ENCODE data around the gene CELSR1.

Gene CELSR1

DNA sequence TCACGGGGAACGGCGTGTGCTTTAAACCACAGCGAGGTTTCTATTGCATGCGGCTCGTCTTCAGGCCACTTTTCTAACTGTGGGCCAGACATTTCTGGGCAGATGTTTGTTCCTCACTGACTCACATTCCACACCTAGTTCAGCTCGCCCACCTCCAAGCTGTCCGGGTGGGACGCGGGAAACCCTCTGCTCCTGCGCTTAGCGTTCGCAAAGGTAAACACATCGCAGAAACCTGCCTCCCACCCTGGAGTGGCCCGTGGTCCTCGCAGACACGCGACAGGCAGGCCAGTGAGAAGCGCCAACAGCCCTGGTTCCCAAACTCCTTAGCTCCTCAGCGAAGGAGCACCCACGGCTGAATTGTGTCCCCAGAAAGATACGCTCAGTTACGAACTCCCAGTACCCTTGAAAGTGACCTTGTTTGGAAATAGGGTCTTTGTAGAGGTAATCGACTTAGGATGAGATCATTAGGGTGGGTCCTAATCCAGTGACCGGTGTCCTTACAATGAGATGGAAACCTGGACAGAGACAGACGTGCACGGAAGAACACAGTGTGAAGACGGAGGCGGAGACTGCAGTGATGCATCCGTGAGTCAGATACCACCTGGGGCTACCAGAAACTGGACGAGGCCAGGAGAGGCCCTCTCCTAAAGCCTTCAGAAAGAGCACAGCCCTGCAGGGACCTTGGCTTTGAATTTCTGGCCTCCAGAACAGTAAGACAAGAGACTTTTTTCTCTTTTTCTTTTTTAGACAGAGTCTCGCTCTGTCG lies 82.7 kb downstream of the CELSR1 start:
- TF ChIP-seq, protein P1, sequence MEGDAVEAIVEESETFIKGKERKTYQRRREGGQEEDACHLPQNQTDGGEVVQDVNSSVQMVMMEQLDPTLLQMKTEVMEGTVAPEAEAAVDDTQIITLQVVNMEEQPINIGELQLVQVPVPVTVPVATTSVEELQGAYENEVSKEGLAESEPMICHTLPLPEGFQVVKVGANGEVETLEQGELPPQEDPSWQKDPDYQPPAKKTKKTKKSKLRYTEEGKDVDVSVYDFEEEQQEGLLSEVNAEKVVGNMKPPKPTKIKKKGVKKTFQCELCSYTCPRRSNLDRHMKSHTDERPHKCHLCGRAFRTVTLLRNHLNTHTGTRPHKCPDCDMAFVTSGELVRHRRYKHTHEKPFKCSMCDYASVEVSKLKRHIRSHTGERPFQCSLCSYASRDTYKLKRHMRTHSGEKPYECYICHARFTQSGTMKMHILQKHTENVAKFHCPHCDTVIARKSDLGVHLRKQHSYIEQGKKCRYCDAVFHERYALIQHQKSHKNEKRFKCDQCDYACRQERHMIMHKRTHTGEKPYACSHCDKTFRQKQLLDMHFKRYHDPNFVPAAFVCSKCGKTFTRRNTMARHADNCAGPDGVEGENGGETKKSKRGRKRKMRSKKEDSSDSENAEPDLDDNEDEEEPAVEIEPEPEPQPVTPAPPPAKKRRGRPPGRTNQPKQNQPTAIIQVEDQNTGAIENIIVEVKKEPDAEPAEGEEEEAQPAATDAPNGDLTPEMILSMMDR (IDR thresholded peaks at IDR 0.05; ENCODE audit: insufficient read depth, low read depth, low read length, missing control alignments), result no peak
- no peak overlapping the region for H3K4me3 ChIP-seq (ENCODE audit: low read length)
- peak; percentile 96 for DNase-seq (ENCODE audit: low read depth)

DNA sequence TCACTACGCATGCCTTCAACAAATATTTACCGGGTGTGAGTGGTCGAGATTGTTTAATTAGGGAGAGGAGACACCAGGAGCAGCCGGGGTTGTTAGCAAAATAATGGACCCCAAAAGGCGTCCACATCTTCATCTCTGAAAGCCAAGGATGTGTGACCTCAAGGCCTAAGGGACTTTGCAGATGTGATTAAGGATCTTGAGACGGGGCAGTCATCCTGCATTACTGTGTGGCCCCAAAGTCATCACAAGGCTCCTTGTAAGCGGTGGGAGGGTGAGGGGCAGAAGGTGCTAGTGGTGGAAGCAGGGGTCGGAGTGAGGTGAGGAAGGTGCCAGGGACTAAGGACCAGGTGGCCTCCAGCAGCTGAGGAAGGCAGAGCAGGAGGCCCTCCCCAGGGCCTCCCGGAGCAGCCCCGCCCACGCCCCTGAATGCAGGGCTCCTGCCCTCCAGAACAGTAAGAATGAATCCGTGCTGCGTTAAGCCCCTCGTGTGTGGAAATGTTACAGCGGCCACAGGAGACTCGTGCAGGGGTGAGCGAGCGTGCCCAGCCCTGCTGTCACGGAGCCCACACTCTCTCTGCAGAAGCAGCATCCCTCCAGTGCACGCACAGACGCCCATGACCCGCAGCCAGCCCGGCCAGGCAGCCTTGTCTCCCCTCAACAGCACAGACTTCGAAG lies 83.5 kb downstream of the CELSR1 start:
- H3K4me3 ChIP-seq (ENCODE audit: low read length), result no peak overlapping the region
- no peak for DNase-seq (ENCODE audit: low read depth)
- TF ChIP-seq, protein P1 (IDR thresholded peaks at IDR 0.05; ENCODE audit: insufficient read depth, low read depth, low read length, missing control alignments), result no peak

DNA sequence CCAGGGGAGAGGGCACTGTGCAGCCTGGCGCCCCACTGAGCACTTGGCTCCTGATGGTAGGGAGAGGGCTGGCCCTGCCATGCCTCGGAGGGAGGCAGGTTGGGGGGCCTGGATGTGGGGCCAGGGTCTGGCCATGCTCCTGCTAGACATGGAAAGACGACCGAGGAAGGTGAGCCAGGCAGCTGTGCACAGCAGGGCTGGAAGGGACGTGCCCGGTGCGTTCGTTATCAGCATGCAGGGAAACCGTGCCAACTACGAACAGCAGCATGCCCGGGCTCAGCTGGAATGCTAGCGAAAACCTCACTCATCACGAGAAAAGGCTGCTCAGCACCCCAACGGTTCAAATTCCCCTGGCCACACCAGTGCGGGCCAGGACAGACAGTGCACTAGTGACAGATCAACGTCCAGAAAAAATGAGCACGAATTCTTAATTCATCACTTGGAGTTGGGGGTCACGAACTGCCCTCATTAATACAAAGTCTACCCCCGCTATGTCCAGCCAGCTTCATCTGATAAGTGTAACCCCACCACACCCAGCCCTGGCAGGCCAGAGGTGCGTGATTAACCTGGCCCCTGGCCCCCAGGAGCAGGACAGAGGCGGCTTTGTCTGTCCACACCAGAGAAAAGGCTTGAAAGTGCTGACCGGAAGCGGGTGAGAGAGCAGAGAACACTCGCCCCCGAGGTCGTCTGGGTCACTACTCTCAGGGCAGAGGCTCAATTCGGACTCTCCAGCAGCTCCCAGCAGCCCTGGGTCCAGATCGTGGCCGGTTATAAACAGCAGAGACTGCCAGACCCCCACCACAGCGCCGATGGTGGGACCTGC lies 84.2 kb downstream of the CELSR1 start:
- DNase-seq (ENCODE audit: low read depth), result peak; percentile 90
- TF ChIP-seq, protein P1 (IDR thresholded peaks at IDR 0.05; ENCODE audit: insufficient read depth, low read depth, low read length, missing control alignments), result no peak
- no peak overlapping the region for H3K4me3 ChIP-seq (ENCODE audit: low read length)

DNA sequence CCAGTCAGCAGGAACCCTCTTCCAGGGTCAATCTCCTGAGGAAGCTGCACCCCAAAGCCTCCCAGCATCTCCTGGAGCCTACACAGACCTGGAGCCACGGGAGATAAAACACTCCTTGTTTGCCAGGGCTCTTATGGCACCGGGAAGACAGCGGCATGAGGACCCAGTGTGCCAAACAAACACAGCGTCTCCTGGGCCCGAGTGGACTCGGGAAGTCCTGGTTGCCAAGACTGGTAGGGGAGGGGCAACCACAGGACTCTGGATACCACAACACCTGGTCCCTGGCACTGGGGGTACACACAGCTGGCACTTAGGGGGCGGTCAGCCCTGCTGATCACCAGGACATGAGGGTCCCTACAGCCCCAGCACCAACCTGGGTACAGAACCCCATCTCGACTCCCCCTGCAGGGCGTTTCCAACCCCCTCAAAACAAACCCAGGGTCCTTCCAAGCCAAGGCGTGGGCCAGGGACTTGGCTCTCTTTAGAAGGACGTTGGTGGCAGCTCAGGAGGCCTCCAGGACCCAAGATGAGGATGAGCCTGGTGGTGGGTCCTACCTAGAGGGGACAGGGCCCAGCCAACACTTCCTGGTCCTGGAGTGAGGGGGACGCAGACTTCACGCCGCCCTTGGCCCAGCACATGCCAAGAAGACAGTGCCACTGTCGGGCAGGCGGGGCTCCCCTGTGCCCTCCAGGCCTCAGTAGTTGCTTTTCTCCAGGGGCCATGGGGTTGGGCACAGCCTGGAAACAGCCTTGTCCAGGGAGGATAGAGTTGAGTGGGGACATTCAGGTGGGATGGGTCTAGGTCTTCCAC lies 85.0 kb downstream of the CELSR1 start:
- DNase-seq (ENCODE audit: low read depth), result no peak
- TF ChIP-seq, protein P1 (IDR thresholded peaks at IDR 0.05; ENCODE audit: insufficient read depth, low read depth, low read length, missing control alignments), result no peak

DNA sequence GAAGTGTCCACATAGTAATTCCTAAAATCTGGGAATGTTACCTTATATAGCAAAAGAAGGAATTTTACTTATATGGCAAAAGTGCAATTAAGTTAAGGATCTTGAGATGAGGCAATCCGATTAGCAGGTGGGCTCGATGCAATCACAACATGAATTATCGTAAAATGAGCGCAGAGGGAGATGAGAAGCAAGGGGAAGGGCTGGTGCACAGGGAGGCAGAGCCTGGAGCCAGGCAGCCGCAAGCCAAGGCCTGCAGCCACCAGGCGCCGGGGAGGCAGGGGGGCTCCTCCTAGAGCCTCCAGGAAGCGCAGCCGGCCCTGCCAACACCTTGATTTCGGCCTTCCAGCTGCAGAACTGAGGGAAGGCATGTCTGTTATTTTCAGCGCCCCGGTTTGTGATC lies 85.7 kb downstream of the CELSR1 start:
- no peak overlapping the region for H3K4me3 ChIP-seq (ENCODE audit: low read length)
- DNase-seq (ENCODE audit: low read depth), result peak; percentile 36
- TF ChIP-seq, protein P1 (IDR thresholded peaks at IDR 0.05; ENCODE audit: insufficient read depth, low read depth, low read length, missing control alignments), result no peak

More for the DNA sequence above, 85.0 kb downstream of the CELSR1 start:
- no peak overlapping the region for H3K4me3 ChIP-seq (ENCODE audit: low read length)

DNA sequence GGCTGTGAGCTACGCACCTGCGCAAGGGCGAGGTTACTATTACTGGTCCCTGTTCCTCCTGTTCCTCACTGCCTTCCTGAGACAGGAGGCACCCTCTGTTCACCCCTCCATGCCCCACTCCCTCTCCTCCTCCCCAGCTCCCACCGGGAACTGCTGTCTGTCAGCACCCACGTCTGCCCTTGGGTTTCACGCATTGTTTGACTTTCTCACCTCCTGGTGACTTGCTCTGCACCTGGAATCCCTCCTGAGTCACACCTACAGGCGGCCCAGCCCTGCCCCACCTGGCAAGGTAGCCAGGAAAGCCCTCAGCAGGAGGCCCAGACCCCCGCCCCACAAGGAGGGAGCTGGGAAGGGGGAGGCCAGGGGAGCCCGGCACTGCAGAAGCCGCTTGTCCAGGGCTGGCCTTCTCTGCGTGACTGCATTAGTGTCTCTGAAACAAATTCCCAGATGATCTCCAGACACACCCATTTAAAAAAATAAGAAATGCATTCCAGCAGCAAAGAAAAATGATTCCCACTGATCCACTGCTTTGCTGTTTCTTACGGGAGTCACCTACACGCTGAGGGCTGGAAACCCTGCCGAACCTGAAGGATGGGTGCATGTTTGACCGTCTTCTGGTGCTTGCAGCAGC lies 86.4 kb downstream of the CELSR1 start:
- no peak overlapping the region for H3K4me3 ChIP-seq (ENCODE audit: low read length)
- DNase-seq (ENCODE audit: low read depth), result peak; percentile 87
- TF ChIP-seq, protein P1 (IDR thresholded peaks at IDR 0.05; ENCODE audit: insufficient read depth, low read depth, low read length, missing control alignments), result no peak
